AG08396 (cell line): ENCODE results near the gene POTEB.
"Not testable (repeated sequence)": the region's sequence is repeated elsewhere in the genome, so short reads cannot be mapped to it uniquely, and the experiment has no call there.

Experiments used
- DNase-seq: peaks from one replicate; pipeline ENCODE4 v3.0.0; 2012; ENCODE audit warnings: low spot score, mixed read lengths

The POTEB gene

DNA sequence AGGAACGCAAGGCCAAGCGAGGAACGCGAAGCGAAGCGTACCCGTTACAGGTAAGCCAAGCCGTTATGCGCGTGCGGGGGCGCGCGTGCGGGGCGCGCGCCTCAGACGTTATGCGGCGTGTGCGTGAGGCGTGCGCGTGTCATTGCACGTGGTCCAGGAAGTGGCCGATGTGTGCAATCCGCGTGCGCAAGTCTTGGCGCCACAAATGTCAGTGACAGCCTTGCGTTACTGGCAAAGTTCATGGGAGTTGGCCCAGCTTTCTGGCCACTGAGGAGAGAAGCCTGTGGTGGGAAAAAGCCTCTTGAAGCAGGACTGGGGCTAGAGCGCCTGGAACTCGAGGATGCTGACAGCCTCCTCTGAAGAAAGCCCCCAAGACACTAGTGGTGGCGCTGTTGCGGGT is at the start of gene POTEB:
POTEB (minus strand) TSS at position 101 of the 400 bp plus-strand sequence. CDS start 489 bp downstream, outside the sequence.
- not testable (repeated sequence) for DNase-seq

DNA sequence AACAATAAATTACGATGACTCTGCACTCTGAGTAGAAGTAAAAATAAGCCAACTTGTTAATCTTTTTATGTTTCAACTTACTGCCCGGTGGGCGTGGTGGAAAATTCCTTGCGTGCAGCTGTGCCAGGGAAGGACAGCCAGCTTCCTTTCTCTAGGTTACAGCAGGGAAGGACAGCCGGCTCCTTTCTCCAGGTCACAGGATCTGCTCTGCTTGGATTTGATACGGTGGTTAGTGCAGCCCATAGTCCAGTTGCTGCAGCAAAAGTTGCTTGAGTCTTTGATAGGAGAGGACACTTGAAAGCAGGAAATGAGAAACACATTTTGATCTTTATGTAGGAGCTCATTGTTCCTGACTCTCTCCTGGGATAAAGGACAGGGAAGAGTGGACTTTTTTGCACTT is 13.4 kb upstream of the POTEB start:
- not testable (repeated sequence) for DNase-seq

DNA sequence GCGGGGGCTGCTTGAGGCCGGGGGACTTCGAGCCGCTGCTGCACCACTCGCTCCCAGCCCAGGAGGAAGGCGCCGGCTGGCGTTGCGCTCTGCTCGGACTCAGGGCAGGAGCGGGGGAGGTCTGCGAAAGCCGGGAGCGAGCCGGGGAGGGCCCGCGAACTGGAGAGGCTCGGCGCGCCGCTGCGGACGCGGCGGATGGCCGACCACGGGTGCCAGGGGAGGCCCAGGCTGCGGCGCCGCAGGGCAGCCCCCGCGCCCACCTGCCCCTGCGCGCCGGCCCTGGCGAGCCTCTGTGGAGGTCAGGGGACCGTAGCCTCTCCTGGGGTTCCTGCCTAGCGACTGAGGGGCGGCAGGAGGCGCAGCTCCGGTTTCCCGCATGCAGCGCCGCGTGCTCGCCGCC is 12.0 kb upstream of the POTEB start:
- not testable (repeated sequence) for DNase-seq

DNA sequence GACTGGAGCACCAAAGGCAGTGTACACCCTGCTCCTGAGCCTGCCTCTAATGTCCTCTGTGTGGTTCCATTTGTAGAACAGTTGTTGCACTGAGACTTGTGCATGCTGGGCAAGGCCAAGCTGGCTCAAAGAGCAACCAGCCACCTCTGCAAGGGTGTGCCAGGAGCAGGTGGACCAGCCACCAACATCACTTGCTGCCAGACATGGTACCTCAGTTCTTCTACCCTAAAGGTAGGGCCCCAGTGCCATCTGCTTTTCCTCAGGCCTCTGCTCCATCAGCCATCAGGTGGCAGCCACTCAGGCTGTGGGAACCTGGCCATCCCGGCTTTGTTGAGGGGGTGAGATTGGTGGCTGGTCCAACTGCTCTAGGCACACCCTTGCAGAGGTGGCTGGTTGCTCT is 38.7 kb downstream of the POTEB start:
- not testable (repeated sequence) for DNase-seq
